Measurements from ENCODE around the gene SEMA4C. TPM values are rescaled to one million over a fixed set of nuclear protein-coding genes. Genes with fewer than 3 reads are reported as not detected.

Gene SEMA4C
- total and polyA plus RNA-seq, 9 of the 15 experiments (the other 6 are each of a cell fraction or from before 2014, with no cell fraction given) = 0.32 to 59.7 (median 23.9) TPM

DNA sequence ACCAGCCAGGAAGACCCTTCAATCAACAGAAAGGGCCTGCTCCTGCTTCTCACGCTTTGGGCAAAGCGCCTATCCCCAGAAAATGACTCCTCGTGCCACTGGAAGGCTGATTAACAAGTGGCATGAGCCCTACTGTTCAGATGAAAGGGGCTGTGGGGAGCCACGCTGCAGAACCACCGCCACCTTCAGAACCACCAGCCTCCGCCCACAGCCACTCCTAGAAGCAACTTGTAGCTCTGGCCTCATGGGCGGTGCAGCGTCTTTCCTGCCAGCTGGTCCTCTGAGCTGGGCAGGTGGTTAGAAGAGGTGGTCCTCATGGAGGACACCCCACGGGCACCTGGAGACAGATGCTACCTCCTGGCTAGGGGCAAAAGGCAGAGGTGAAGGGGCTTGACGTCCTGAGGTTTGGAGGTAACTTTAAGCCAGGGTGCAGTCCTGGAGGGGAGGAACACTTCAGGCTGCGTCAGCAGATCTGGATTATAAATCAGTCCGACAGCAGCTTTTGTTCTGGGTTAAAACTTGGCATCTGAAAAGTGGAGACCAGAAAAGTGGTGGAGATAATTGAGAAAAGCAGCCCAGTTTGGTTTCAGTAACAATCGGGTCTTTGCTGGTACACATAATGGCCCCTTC, 861 bp upstream of the SEMA4C start (continued):
- TF ChIP-seq, protein P1, sequence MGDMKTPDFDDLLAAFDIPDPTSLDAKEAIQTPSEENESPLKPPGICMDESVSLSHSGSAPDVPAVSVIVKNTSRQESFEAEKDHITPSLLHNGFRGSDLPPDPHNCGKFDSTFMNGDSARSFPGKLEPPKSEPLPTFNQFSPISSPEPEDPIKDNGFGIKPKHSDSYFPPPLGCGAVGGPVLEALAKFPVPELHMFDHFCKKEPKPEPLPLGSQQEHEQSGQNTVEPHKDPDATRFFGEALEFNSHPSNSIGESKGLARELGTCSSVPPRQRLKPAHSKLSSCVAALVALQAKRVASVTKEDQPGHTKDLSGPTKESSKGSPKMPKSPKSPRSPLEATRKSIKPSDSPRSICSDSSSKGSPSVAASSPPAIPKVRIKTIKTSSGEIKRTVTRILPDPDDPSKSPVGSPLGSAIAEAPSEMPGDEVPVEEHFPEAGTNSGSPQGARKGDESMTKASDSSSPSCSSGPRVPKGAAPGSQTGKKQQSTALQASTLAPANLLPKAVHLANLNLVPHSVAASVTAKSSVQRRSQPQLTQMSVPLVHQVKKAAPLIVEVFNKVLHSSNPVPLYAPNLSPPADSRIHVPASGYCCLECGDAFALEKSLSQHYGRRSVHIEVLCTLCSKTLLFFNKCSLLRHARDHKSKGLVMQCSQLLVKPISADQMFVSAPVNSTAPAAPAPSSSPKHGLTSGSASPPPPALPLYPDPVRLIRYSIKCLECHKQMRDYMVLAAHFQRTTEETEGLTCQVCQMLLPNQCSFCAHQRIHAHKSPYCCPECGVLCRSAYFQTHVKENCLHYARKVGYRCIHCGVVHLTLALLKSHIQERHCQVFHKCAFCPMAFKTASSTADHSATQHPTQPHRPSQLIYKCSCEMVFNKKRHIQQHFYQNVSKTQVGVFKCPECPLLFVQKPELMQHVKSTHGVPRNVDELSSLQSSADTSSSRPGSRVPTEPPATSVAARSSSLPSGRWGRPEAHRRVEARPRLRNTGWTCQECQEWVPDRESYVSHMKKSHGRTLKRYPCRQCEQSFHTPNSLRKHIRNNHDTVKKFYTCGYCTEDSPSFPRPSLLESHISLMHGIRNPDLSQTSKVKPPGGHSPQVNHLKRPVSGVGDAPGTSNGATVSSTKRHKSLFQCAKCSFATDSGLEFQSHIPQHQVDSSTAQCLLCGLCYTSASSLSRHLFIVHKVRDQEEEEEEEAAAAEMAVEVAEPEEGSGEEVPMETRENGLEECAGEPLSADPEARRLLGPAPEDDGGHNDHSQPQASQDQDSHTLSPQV (IDR thresholded peaks at IDR 0.05) = 0 out of 2 replicates have a peak, but pooled peaks have one; percentile 63
- no peak for TF ChIP-seq LARP7 (IDR thresholded peaks at IDR 0.05)
- peak; percentile 68; the same call in 1 of the 2 replicates for TF ChIP-seq MXI1 (IDR thresholded peaks at IDR 0.05; ENCODE audit: low read depth, low read length)
- 0 out of 2 replicates have a peak, but pooled peaks have one; percentile 8 for TF ChIP-seq AFF4 (CRISPR knock-in tag; IDR thresholded peaks at IDR 0.05)
- TF ChIP-seq NFE2 (IDR thresholded peaks at IDR 0.05; ENCODE audit: low read depth) = peak; percentile 60
- 0 out of 2 replicates have a peak, but pooled peaks have one; percentile 23 for TF ChIP-seq ZNF282 (CRISPR knock-in tag; IDR thresholded peaks at IDR 0.05)
- TF ChIP-seq SETDB1 (IDR thresholded peaks at IDR 0.05; ENCODE audit: low read length) = no peak
- no peak for TF ChIP-seq RFX5 (IDR thresholded peaks at IDR 0.05; ENCODE audit: low read depth, low read length)
- TF ChIP-seq, protein P2, sequence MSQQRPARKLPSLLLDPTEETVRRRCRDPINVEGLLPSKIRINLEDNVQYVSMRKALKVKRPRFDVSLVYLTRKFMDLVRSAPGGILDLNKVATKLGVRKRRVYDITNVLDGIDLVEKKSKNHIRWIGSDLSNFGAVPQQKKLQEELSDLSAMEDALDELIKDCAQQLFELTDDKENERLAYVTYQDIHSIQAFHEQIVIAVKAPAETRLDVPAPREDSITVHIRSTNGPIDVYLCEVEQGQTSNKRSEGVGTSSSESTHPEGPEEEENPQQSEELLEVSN (IDR thresholded peaks at IDR 0.05; ENCODE audit: borderline replicate concordance in 1 of 2, extremely low read depth in 1 of 2, insufficient read depth in 1 of 2, insufficient read length in 1 of 2, low read depth in 1 of 2, low read length in 1 of 2, poor library complexity in 1 of 2, severe bottlenecking in 1 of 2) = peak in 1 of 2 experiments; percentile 19
- no peak for TF ChIP-seq ZNF274 (IDR thresholded peaks at IDR 0.05; ENCODE audit: borderline replicate concordance, low read depth, low read length)
- TF ChIP-seq DACH1 (IDR thresholded peaks at IDR 0.05; ENCODE audit: partially characterized antibody) = peak; percentile 41
- 0 out of 2 replicates have a peak, but pooled peaks have one; percentile 38 for TF ChIP-seq ETV5 (CRISPR knock-in tag; IDR thresholded peaks at IDR 0.05; ENCODE audit: low read depth)
- no peak for TF ChIP-seq TSHZ1 (CRISPR knock-in tag; IDR thresholded peaks at IDR 0.05)
- TF ChIP-seq GTF2F1 (IDR thresholded peaks at IDR 0.05; ENCODE audit: low read depth, low read length) = 0 out of 2 replicates have a peak, but pooled peaks have one; percentile 41
- TF ChIP-seq ZNF174 (CRISPR knock-in tag; IDR thresholded peaks at IDR 0.05) = no peak
